BLaER1 treated with 17β-estradiol and CSF1 and Interleukin-3, amounts not matched to agents 10 nM and 100 nM (cell line): Measurements from ENCODE around the gene POC5.
A peak's percentile ranks its signal among the peaks of the same experiment; 100 is the strongest.

Experiments
- H3K27ac ChIP-seq, 11 experiments: shearing (Covaris generic); formaldehyde crosslinking; 2 replicates each; pipeline ENCODE4 v1.8.1; 2022
- H3K27me3 ChIP-seq, 11 experiments: shearing (Covaris generic); formaldehyde crosslinking; 2 replicates each; pipeline ENCODE4 v1.8.1; 2022
- H3K36me3 ChIP-seq, 11 experiments: shearing (Covaris generic); formaldehyde crosslinking; 2 replicates each; pipeline ENCODE4 v1.8.1; 2022
- H3K4me1 ChIP-seq, 10 experiments: shearing (Covaris generic); formaldehyde crosslinking; 2 replicates each; pipeline ENCODE4 v1.8.1; 2022
- H3K4me2 ChIP-seq, 11 experiments: shearing (Covaris generic); formaldehyde crosslinking; 2 replicates each; pipeline ENCODE4 v1.8.1; 2022
- H3K4me3 ChIP-seq, 10 experiments: shearing (Covaris generic); formaldehyde crosslinking; 2 replicates each; pipeline ENCODE4 v1.8.1; 2022
- H3K9ac ChIP-seq, 11 experiments: shearing (Covaris generic); formaldehyde crosslinking; 2 replicates each; pipeline ENCODE4 v1.8.1; 2022
- H3K9me3 ChIP-seq, 11 experiments: shearing (Covaris generic); formaldehyde crosslinking; replicated peaks in 1 of 11; 2 replicates each; pipeline ENCODE4 v1.8.1; 2022
- H4K20me1 ChIP-seq, 11 experiments: shearing (Covaris generic); formaldehyde crosslinking; 2 replicates each; pipeline ENCODE4 v1.8.1; 2022
- Cebpa-rat ChIP-seq, 11 experiments: shearing (Covaris generic); IDR thresholded peaks; 2 replicates each; pipeline ENCODE4 v1.8.1; 2022

POC5 gene

GRCh38 chr5:75681125-75681830 lies 36.0 kb downstream of the POC5 start:
- no peaks in the 10 kb centered on the region for H3K9me3 ChIP-seq
- H3K36me3 ChIP-seq: peaks cover 15 to 40% (median 31%) of the 10 kb centered on the region in 11 experiments
- no peaks in the 10 kb centered on the region for H3K27me3 ChIP-seq
- H3K4me3 ChIP-seq: no peak overlapping the region
- no peak overlapping the region for H3K4me2 ChIP-seq
- H3K4me1 ChIP-seq: peaks cover 3 to 17% (median 11%) of the 10 kb centered on the region in 10 experiments; a peak in 18 of 20 replicates
- no peaks in the 10 kb centered on the region for H4K20me1 ChIP-seq
- no peak for TF ChIP-seq Cebpa-rat (IDR thresholded peaks at IDR 0.05)
- H3K27ac ChIP-seq: no peak overlapping the region
- H3K9ac ChIP-seq: no peak overlapping the region

- Histone ChIP-seq H4K20me1 (no peaks in the 10 kb centered on the region), H3K9ac (no peak overlapping the region; a peak in 1 of 22 replicates), H3K27ac (peak overlapping the region in 1 of 11 experiments; percentile 10; a peak in 1 of 22 replicates), H3K36me3 (peaks cover 18 to 41% (median 27%) of the 10 kb centered on the region in 11 experiments; a peak in 21 of 22 replicates), H3K27me3 (no peaks in the 10 kb centered on the region), H3K4me3 (no peak overlapping the region), H3K4me2 (peak overlapping the region in 7 of 11 experiments; percentile 6 to 65 (median 41); a peak in 10 of 22 replicates), H3K4me1 (peaks cover 3 to 17% (median 11%) of the 10 kb centered on the region in 10 experiments; a peak in 18 of 20 replicates), H3K9me3 (no peaks in the 10 kb centered on the region)
- TF ChIP-seq Cebpa-rat (IDR thresholded peaks at IDR 0.05): no peak
Observed at GRCh38 chr5:75678155-75678554, 39.1 kb downstream of the POC5 start.

- Histone ChIP-seq H3K4me2 (peak overlapping the region in 9 of 11 experiments; percentile 6 to 65 (median 41); a peak in 14 of 22 replicates), H3K27ac (peak overlapping the region in 2 of 11 experiments; percentile 10 to 15; a peak in 1 of 22 replicates), H3K27me3 (no peaks in the 10 kb centered on the region), H4K20me1 (no peaks in the 10 kb centered on the region), H3K9ac (no peak overlapping the region; a peak in 2 of 22 replicates), H3K9me3 (no peaks in the 10 kb centered on the region), H3K4me1 (peaks cover 3 to 17% (median 11%) of the 10 kb centered on the region in 10 experiments; a peak in 18 of 20 replicates), H3K4me3 (no peak overlapping the region), H3K36me3 (peaks cover 22 to 46% (median 30%) of the 10 kb centered on the region in 11 experiments)
- no peak for TF ChIP-seq Cebpa-rat (IDR thresholded peaks at IDR 0.05)
Observed at GRCh38 chr5:75677607-75678006, 39.6 kb downstream of the POC5 start.

GRCh38 chr5:75675783-75676182 lies 41.5 kb downstream of the POC5 start:
- H3K4me3 ChIP-seq: no peak overlapping the region
- no peaks in the 10 kb centered on the region for H3K27me3 ChIP-seq
- no peak overlapping the region for H3K4me2 ChIP-seq
- H3K4me1 ChIP-seq: peaks cover 3 to 17% (median 11%) of the 10 kb centered on the region in 10 experiments; a peak in 18 of 20 replicates
- no peaks in the 10 kb centered on the region for H4K20me1 ChIP-seq
- H3K9me3 ChIP-seq: no peaks in the 10 kb centered on the region
- H3K27ac ChIP-seq: no peak overlapping the region
- peaks cover 26 to 56% (median 32%) of the 10 kb centered on the region in 11 experiments for H3K36me3 ChIP-seq
- H3K9ac ChIP-seq: no peak overlapping the region
- no peak for TF ChIP-seq Cebpa-rat (IDR thresholded peaks at IDR 0.05)

- no peak overlapping the region for H3K4me2 ChIP-seq
- peaks cover 11 to 21% (median 15%) of the 10 kb centered on the region in 10 experiments for H3K4me1 ChIP-seq
- no peak overlapping the region for H3K9ac ChIP-seq
- no peaks in the 10 kb centered on the region for H3K9me3 ChIP-seq
- no peaks in the 10 kb centered on the region for H4K20me1 ChIP-seq
- H3K27ac ChIP-seq: no peak overlapping the region
- no peak for TF ChIP-seq Cebpa-rat (IDR thresholded peaks at IDR 0.05)
- no peak overlapping the region for H3K4me3 ChIP-seq
- H3K27me3 ChIP-seq: no peaks in the 10 kb centered on the region
- H3K36me3 ChIP-seq: peaks cover 26 to 56% (median 32%) of the 10 kb centered on the region in 11 experiments
Observed at GRCh38 chr5:75672616-75673015, 44.6 kb downstream of the POC5 start.

- peaks cover 11 to 17% (median 13%) of the 10 kb centered on the region in 10 experiments; a peak in 18 of 20 replicates for H3K4me1 ChIP-seq
- no peak for TF ChIP-seq Cebpa-rat (IDR thresholded peaks at IDR 0.05)
- no peak overlapping the region for H3K4me2 ChIP-seq
- no peak overlapping the region for H3K27ac ChIP-seq
- H3K9me3 ChIP-seq: no peaks in the 10 kb centered on the region
- H3K4me3 ChIP-seq: no peak overlapping the region
- peaks cover 26 to 49% (median 32%) of the 10 kb centered on the region in 11 experiments for H3K36me3 ChIP-seq
- no peaks in the 10 kb centered on the region for H3K27me3 ChIP-seq
- H4K20me1 ChIP-seq: no peaks in the 10 kb centered on the region
- H3K9ac ChIP-seq: no peak overlapping the region
Observed at GRCh38 chr5:75671506-75671905, 45.7 kb downstream of the POC5 start.

GRCh38 chr5:75670577-75670976 lies 46.7 kb downstream of the POC5 start:
- Histone ChIP-seq H3K9ac (no peak overlapping the region), H3K27me3 (no peaks in the 10 kb centered on the region), H3K27ac (no peak overlapping the region), H3K4me3 (no peak overlapping the region), H3K4me1 (peaks cover 11 to 17% (median 13%) of the 10 kb centered on the region in 10 experiments; a peak in 18 of 20 replicates), H3K4me2 (no peak overlapping the region), H3K9me3 (no peaks in the 10 kb centered on the region), H4K20me1 (no peaks in the 10 kb centered on the region), H3K36me3 (peaks cover 23 to 40% (median 31%) of the 10 kb centered on the region in 11 experiments)
- TF ChIP-seq Cebpa-rat (IDR thresholded peaks at IDR 0.05): no peak

GRCh38 chr5:75668977-75669689 lies 48.1 kb downstream of the POC5 start:
- H3K4me2 ChIP-seq: peak overlapping the region; percentile 28 to 70 (median 47); a peak in 21 of 22 replicates
- H3K9ac ChIP-seq: no peak overlapping the region; a peak in 1 of 22 replicates
- H3K9me3 ChIP-seq: no peaks in the 10 kb centered on the region
- TF ChIP-seq Cebpa-rat (IDR thresholded peaks at IDR 0.05): no peak
- peak overlapping the region in 1 of 11 experiments; percentile 8; a peak in 1 of 22 replicates for H3K27ac ChIP-seq
- peaks cover 11 to 17% (median 13%) of the 10 kb centered on the region in 10 experiments; a peak in 18 of 20 replicates for H3K4me1 ChIP-seq
- H3K36me3 ChIP-seq: peaks cover 12 to 27% (median 19%) of the 10 kb centered on the region in 11 experiments
- no peaks in the 10 kb centered on the region for H3K27me3 ChIP-seq
- no peaks in the 10 kb centered on the region for H4K20me1 ChIP-seq
- no peak overlapping the region for H3K4me3 ChIP-seq

- Histone ChIP-seq H3K4me2 (peak overlapping the region in 6 of 11 experiments; percentile 28 to 70 (median 46); a peak in 6 of 22 replicates), H3K27me3 (no peaks in the 10 kb centered on the region), H3K36me3 (peaks cover 9 to 21% (median 14%) of the 10 kb centered on the region in 11 experiments), H3K9me3 (no peaks in the 10 kb centered on the region), H3K4me3 (no peak overlapping the region), H4K20me1 (no peaks in the 10 kb centered on the region), H3K4me1 (peaks cover 11 to 17% (median 13%) of the 10 kb centered on the region in 10 experiments; a peak in 18 of 20 replicates), H3K9ac (no peak overlapping the region), H3K27ac (no peak overlapping the region)
- no peak for TF ChIP-seq Cebpa-rat (IDR thresholded peaks at IDR 0.05)
Observed at GRCh38 chr5:75668445-75668844, 48.8 kb downstream of the POC5 start.
